DLD1 (cell line): ENCODE data around the gene SMLR1.
"Not testable (repeated sequence)": the region's sequence is repeated elsewhere in the genome, so short reads cannot be mapped to it uniquely, and the experiment has no call there.

Experiments used
- in situ Hi-C: cut with HindIII; loops from 2 replicates; pipeline ENCODE4 v1.10.0; 2017; ENCODE audit warnings: low sequenced_read_pairs

SMLR1 gene

DNA sequence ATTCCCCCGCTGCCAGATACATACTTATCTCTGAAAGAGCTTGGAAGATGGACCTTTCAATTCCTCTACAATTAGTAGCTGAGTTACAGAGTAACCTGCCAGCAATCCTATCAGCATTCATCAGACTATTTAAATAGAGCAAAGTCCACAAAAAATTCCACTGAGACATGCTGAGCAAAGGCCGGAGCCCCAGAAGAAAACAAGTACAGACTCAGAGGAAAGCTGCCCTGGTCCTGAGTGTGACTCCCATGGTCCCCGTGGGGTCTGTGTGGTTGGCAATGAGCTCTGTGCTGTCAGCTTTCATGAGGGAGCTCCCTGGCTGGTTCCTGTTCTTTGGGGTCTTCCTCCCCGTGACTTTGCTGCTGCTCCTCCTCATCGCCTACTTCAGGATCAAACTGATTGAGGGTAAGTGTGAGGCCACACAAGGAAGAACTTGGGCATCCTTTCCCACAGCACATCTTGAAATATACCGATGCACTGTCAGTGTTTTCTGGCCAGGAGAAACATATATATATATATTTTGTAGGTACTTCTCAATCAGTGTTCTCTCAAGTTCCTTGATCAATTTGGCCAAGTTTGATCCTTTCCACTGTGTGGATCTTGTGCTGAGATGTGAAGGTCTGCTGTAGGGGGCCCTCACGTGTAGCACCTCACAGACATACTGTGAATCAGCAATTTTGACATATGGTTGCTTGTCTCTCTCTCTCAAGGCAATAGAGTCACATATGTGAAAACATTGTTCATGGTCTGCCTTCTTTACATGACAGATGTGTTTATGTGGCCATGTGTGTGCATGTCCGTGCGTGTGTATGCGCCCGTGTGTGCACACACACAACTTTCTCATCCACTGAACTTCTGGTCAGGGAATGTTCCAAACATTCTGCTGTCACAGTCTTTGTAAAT lies at the start of gene SMLR1:
Gene SMLR1, plus strand, starts transcription at position 160 of the 903 bp plus-strand sequence. Its CDS starts 8 bp downstream, at position 168.
- in situ Hi-C loops, result no loop called here

DNA sequence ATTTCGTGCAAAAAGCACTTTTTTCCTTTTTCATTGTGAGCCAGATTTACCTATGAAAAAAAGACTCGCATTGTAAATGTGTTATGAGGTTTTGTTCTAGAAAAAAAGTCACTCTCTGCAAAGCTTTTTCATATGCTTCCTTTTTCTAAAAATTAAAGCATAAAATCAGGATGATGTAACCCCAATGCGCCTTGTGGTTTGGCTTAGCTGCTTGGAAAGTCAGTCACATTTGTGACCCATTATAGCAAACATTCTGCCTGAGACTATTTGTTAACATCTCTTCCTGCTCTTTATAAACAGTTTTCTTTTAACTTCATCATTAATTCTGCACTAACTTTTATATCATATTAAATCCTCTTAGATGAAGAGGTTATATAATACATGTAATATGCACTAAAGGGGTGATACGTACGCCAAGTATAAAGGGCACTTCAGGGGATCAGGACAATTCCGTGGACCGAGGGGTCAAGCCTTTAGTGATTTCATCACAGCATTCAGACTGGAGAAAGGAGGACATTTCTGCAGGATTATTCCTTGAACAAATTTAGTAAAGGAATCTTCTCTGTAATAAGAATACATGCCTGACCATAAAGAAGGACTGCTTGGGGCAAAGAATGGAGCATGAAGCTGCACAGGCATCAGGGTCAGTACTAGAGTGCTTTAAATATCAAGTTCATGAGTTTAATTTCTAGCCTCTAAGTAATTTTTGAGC lies 48.1 kb upstream of the SMLR1 start:
- in situ Hi-C loops, result no loop called here

DNA sequence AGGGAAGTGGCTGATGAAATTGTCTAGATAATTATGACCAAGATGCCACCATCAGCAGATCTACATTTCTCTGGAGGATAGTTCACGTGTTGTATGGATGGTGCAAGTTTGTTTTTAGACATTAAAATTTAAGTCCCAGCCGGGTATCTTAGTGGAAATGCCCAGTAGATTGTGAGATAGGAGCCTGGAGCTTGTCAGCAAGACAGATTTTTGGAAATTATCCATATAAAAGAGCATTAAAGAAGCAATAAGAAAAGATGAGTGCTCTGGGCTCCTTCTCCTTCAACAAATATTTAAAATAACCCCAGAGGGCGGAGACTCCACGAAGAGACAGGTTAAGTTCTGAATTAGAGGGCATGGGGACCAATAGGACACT lies 47.6 kb upstream of the SMLR1 start:
- in situ Hi-C loops, result no loop called here

DNA sequence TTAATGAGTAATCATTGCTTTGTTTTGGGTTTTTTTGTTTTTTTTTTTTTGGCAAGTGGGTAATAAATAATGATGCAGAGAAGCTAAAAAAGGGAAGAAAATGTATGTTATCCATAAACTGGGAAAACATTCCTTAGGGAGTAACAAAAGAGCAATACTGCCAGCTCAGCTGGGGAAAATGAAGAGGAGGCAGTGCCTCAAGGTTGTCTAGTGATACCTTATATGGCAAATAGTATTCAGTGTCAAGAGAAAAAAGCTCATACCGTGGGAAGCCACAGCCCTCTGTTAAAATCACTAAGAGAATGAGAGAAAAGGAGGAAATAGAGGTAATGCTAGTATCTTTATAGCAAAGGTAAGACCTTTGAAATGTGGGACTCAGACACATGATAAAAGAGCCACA lies 47.1 kb upstream of the SMLR1 start:
- in situ Hi-C loops, result no loop called here

DNA sequence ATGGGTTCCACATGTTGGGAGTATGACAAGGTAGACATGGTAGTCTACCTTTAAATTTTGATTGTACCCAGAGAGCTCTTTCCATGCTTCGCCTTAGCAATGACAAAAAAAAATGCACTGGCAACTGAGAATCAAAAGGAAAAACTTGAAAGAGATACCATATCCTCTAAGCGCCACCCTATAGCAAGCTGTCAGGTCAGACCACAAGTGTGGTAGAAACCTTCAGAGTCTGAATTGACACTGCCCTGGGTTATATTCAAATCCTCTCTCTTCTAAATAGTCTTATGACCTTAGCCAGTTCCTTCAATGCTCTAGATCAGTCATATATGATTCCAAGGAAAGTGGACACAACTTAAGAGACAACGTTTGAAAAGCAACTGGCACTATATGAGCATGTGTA lies 45.6 kb upstream of the SMLR1 start:
- in situ Hi-C loops, result no loop called here

DNA sequence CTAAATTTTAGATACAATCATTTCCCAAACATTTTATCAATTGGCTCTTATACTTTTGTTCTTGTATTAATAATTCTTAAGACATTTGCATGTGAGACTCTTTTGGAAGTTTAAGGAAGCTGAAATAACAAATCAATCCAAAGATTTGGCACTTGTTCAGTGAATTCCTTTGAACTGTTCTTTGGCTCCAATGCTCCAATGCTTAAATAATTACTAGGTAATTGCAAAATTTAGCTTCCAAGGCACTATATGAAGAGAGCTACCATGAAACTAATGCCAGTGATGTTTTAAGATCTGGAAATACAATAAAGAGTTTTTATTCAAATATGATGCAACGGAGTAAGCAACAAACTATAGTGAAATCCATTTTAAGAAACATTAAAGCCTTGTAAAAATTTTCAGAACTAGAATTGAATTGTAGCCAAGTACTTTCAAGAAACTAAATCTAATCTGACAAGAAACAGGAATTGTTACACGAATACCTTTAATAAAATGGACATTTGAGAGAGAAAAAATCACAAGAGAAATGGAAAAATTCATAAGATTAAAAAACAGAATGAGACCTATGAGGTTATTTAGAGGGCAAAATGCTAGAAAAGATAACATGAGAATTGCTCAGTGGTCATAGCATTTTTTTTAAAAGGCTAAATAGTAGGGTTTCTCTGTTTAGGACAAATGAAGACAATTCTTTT lies 43.6 kb upstream of the SMLR1 start:
- in situ Hi-C loops, result no loop called here

GRCh38 chr6:130787726-130788500 lies 39.3 kb upstream of the SMLR1 start:
- in situ Hi-C loops, result no loop called here

- in situ Hi-C loops, result no loop called here
Observed at GRCh38 chr6:130788954-130789353, 38.3 kb upstream of the SMLR1 start.

GRCh38 chr6:130794010-130794697 lies 33.1 kb upstream of the SMLR1 start:
- in situ Hi-C loops, result no loop called here

DNA sequence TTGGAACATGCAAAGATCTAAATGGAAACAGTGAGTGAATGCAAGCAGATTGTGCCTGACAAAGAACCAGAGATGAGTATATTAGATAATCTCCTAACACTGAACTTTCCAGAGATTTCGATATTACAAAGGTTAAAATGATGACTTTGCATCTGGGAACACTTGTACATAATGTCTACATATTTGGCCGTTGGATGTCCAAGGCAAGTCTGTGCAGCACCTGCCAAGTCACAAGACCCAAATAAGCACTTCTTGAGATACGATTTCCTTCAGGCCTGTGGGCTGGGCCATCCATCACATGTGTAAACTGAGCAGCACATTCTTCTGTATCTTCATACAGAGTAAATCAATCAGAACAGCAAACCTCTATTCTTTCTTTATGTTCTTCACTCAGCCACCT lies 32.5 kb upstream of the SMLR1 start:
- in situ Hi-C loops, result no loop called here

DNA sequence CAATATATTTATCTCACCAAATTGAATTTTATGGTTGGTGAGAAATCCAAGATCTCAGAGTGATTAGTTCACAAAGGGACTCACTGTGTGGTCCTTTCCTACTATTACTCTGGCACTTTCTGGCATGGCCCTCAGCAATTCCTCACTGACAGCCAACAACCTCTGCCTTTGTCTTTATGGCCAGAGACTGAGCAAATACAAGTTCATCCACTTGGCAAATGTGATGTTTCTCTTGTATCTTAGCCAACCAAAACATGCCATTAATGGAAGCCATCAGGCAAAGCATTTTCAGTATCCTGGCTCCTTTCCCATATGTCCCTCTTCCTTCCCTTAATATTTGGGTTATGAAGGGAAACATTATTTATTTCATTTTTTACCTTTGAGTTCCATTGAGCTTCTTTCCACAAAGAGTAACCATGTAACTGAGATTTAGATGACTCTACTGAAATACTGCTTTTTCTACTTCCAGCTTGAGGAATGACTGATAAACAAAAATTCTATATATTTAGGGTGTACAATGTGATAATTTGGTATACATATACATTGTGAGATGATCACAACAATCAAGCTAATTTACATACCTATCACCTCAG lies 30.8 kb upstream of the SMLR1 start:
- in situ Hi-C loops, result no loop called here

DNA sequence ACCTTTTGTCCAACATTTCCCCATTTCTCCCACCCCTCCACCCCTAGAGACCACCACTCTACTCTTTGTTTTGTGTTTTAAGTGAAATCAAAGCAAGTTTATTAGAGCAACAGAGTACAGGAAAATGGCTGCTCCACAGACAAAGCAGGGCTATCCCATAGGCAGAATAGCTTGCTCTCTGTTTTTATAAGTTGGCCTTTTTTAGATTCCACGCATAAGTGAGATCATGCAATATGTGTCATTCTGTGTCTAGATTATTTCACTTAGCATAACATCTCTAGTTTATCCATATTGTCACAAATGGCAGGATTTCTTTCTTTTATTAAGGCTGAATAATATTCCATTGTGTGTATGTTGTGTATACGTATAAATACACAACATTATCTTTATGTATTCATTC lies 30.1 kb upstream of the SMLR1 start:
- in situ Hi-C loops, result no loop called here

DNA sequence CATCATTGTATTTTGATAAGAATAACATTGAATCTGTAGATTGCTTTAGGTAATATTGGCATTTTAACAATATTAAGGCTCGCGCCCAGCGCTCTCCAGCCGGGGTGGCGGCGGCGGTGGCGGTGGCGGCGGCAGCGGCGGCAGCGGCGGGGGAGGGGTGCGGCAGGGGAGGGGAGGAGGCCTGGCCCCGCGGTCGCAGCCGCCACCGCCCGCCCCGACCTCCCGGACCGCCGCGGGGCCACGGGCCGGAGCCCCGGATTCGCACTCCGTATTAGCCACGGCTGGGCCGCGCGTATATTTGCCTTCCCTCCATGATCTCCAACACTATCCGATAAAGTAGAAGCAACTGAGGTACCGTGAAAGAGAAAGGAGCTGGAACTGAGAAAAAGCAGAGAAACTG lies 25.8 kb upstream of the SMLR1 start:
- in situ Hi-C loops, result not testable (repeated sequence)

DNA sequence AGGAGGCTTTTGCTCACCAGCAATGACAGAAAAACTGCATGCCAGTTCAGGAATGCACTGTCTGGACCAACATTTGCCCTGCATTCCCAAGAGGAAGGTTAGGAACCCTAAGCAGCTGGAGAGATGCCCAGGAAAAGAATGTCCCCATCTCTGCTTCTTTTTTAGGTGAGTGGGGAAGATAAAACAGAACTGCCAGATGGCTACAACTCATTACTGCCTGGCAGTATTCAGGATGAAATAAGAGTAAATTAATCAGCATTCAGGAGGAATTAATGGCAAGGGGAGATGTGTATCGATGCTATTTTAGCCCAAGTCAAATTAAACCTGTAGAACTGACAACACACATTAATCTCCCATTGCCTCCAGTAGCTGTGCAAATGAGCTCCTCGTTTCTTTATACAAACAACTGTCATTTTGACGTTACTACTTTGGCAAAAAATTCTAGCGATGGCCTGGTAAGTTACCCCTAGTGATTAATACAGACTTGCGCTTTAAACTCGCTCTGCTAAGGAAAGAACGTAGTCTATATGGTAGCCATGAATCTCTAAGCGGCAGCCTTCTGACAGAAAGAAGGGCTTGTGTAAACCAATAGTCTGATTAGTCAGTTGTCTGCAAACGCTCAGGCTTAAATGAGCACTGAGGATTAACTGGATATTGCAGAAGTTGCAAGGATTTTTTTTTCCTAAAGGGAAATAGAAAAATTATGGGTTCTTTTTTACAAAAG lies 16.7 kb upstream of the SMLR1 start:
- in situ Hi-C loops, result no loop called here

DNA sequence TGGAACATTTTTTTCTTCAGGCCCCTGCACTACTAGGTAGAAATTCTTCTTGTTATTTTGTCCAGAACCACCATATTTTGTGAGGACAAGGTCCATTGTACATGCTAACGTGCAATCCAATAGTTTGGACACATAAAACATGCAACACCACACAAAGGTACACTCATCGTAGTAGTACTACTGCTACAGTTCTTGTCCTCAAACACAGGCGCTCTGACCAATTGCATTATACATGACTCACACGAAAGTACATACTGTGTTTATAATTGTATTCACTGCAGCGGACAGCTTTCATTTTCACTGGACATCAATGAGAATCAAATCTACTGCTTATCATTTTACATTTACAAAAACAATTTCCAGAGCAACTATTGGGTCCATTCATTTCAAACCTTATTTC lies 15.3 kb upstream of the SMLR1 start:
- in situ Hi-C loops, result no loop called here

DNA sequence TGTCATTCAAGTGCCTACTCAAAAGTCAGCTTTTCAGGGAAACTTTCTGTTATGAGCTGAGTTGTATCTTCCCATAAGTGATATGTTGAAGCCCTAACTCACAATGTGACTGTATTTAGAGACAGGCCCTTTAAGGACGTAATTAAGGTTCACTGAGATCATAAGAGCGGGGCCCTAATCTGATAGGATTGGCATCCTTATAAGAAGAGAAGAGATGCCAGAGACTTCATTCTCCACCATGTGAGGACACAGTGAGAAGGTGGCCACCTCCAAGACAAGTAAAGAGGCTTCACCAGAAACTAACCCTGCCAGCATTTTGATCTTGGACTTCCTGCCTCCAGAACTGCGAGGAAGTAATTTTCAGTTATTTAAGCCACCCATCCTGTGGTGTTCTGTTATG lies 12.7 kb upstream of the SMLR1 start:
- in situ Hi-C loops, result no loop called here

DNA sequence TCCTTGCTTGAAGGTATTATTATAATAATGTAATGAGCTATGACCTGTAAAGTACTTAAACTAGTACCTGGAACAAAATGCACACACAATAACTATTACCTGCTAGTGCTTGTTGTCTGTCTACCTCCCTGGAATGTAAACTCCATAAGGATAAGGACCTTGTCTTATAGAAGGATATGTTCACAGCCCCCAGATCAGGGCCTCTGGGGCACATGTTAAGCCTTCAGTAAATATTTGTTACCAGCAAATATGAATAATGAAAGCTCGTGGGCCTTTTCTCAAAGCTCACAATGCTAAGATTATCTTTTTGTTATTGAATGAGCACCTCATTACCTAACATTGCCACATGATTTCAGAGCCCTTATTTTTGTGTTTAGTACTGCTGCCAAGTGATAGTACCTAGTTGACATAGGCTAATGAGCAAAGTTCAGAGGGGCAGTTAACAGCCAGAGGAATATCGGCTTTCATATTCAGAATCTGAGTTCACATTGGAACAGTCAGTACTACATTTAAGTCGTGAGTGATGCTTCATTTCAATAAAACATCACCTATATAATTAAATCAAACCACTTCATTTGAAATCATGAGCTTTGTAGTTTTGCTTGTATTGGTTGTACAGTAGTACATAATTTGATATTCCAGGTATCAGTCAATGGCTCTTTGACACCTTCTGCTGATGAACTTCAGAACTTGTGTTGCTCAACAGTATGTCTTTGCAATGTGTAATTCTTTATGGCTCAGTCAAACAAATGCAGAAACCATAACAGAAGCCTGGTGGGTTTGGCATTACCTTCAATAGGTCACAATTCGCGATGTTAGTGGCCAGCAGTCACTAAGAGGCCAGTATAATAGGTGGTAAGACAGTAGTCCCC lies 11.8 kb upstream of the SMLR1 start:
- in situ Hi-C loops, result no loop called here

DNA sequence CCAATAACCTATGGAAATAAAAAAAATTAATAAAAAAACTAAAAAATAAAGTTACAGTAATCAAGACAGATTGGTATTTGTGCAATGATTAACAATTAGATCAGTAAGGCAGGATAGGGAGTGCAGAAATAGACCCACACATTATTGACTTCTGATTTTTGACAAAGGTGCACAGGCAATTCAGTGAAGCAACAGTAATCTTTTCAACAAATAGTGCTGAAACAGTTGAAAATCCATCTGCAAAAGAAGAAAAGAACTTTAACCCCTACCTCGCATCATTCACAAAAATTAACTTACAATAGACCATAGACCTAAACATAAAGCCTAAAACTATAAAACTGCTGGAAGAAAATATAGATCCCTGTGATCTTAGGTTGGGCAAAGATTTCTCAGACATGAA lies 4.5 kb upstream of the SMLR1 start:
- in situ Hi-C loops, result no loop called here
